Heart right ventricle (tissue), 16 donors: ENCODE data around the gene RNASE13. TPM values are rescaled to one million over a fixed set of nuclear protein-coding genes. Genes with fewer than 3 reads are reported as not detected.

Source experiments
- ATAC-seq, 8 donors: fragments of 200-7000 bp; cut with Tn5 transposase; one replicate each; pipeline ENCODE4 v1.9.1; 2020; ENCODE audit warnings: mild to moderate bottlenecking in 8 of 8, moderate library complexity in 8 of 8, moderate number of reproducible peaks in 1 of 8
- DNase-seq, 2 donors: peaks; one replicate each; pipeline ENCODE4 v3.0.0-alpha.2; 2020
- H3K27ac ChIP-seq, 10 donors: fragments of 200-600 bp; sonication (generic) in 2 of 10; one replicate each; pipeline versions ENCODE4 v1.5.0 to v1.8.0; 2020 to 2022; ENCODE audit warnings: mild to moderate bottlenecking in 3 of 10
- H3K27me3 ChIP-seq, 7 donors: fragments of 200-600 bp; one replicate each; pipeline ENCODE4 v1.8.0; 2021 to 2022; ENCODE audit warnings: mild to moderate bottlenecking in 2 of 7
- H3K36me3 ChIP-seq, 9 donors: fragments of 200-600 bp; sonication (generic) in 1 of 9; one replicate each; pipeline versions ENCODE4 v1.5.0 to v1.8.0; 2020 to 2022; ENCODE audit warnings: mild to moderate bottlenecking in 2 of 9
- H3K4me1 ChIP-seq, 9 donors: fragments of 200-600 bp; sonication (generic) in 1 of 9; one replicate each; pipeline versions ENCODE4 v1.5.0 to v1.8.0; 2020 to 2022; ENCODE audit warnings: mild to moderate bottlenecking in 4 of 9
- H3K4me3 ChIP-seq, 10 donors: fragments of 200-600 bp; sonication (generic) in 2 of 10; one replicate each; pipeline versions ENCODE4 v1.5.0 to v1.8.0; 2020 to 2022; ENCODE audit warnings: mild to moderate bottlenecking in 7 of 10, moderate library complexity in 2 of 10
- H3K9me3 ChIP-seq, 11 donors: fragments of 200-600 bp in 10 of 11; sonication (generic) in 2 of 11; one replicate each; pipeline versions ENCODE4 v1.5.0 to v1.8.0; 2013 to 2022; ENCODE audit warnings: mild to moderate bottlenecking in 2 of 11, control low read depth in 1 of 11, moderate library complexity in 1 of 11
- WGBS, 2 donors: extraction: QIAGEN DNeasy Blood & Tissue Kit; methylation state at CpG; one replicate each; pipeline ENCODE4 v1.1.7; 2013; ENCODE audit warnings: inconsistent platforms in 1 of 2; 5-methylcytosine and 5-hydroxymethylcytosine counted together
- intact Hi-C, 10 donors: fragments of 100-400 bp; cut with DNase I; formaldehyde crosslinking; loops; one replicate each; pipeline versions ENCODE4 v1.11.1 to v1.14.2; 2022
- long read RNA-seq, 3 donors: library from polyadenylated mRNA; unstranded; transcript quantifications; one replicate each; pipeline ENCODE4 v2.0.0, GENCODE V29; 2020 to 2021
- polyA plus RNA-seq, 2 donors: library from polyadenylated mRNA; stranded (reverse); fragments of 200-250 nt; gene quantifications; one replicate each; pipeline ENCODE4 v1.2.3, GENCODE V29; 2013
- total RNA-seq, 10 donors: library from RNA; stranded (reverse); fragmentation: NEBNext Ultra II Directional in 3 of 10; extraction: Animal tissue kit (Norgen Biotek cat#: 25700) in 3 of 10; gene quantifications; one replicate each; pipeline versions ENCODE4 v1.2.1 to v1.2.4, GENCODE V29; 2021 to 2023
- TF ChIP-seq, protein P1 (sequence below), 9 donors: fragments of 200-600 bp; sonication (generic) in 2 of 9; IDR thresholded peaks; one replicate each; pipeline versions ENCODE4 v1.5.0 to v1.8.0; 2021 to 2022; ENCODE audit warnings: antibody characterized with exemption in 9 of 9, mild to moderate bottlenecking in 5 of 9, moderate library complexity in 1 of 9
- donor health status: Arrhythmogenic right ventricular cardiomyopathy.
- donor health status: ischemic (EF 13 %, LVEDD 7.1; RV severe dilation, severe dysfunction).
- donor health status: healthy with polysubstance abuse.
- donor health status: DM: no; HTN: yes; CAD: no.
- donor health status: DM: no; HTN: no; CAD: no.
- donor health status: ischemic (EF 25% LVEDD 6.9; RV normal size, moderate dysfunction).
- donor health status: ischemic (EF 25% LVEDD 5.7; RV mildly dilated, moderate dysfunction).
- donor health status: healthy.
- donor health status: DM: yes; HTN: yes; CAD: no.
- donor health status: Ischemic cardiomyopathy.
- donor health status: ischemic (EF 35%, LVEDD 5.7; RV mildly dilated, moderate dysfunction).
- donor health status: nonischemic (EF 11% LVEDD 7.7; RV severe dilation, severe dysfunction).
- donor health status: DM: yes; HTN: yes; CAD: no.
- donor health status: PGD.
- donor health status: ischemic (EF 29% LVEDD 5.4; RV normal size, mild dysfunction).
- donor health status: nonischemic (EF 23%, LVEDD 6.1; RV moderate dilation, normal function).

RNASE13 gene, protein sequence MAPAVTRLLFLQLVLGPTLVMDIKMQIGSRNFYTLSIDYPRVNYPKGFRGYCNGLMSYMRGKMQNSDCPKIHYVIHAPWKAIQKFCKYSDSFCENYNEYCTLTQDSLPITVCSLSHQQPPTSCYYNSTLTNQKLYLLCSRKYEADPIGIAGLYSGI
- total RNA-seq (not detected), polyA plus RNA-seq (not detected)
- long read RNA-seq, donor 1, result 0 reads
- long read RNA-seq, donor 2, result 0 reads
- long read RNA-seq, donor 3, result 0 reads

DNA sequence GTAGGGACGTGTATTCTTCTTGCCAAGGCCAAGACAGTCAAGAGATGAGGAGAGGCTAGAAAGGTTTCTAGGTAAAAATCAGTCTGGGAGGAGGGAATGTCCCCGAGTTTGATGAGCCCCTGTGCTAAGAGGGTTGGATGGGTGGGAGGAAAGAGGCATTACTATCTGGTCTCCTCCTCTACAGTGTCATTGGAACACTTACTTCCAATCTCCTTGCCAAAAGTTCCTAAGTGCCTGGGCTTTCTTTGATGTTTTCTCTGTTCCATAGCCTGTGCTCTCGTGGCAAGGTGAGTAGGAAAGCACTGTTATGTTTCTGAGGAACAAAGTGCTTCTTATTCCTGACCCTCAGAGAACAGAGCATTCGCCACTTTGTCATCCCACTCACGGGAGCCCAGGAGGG is at the start of gene RNASE13:
Gene RNASE13, minus strand, starts transcription at position 101 of the 400 bp plus-strand sequence. CDS start 519 bp downstream, outside the sequence.
- Histone ChIP-seq H3K36me3 (no peaks in the 10 kb centered on the region), H3K27ac (no peak within 1 kb of the TSS), H3K9me3 (no peaks in the 10 kb centered on the region), H3K27me3 (no peaks in the 10 kb centered on the region), H3K4me1 (peaks cover 4 to 25% (median 18%) of the 10 kb centered on the region in 9 donors), H3K4me3 (no peak within 1 kb of the TSS)
- no peak for DNase-seq
- ATAC-seq, result no peak
- WGBS, 2 donors, result 88 to 91% methylated on average over 5 of the region's 5 CpGs
- intact Hi-C loops, result no loop called here
- TF ChIP-seq, protein P1, sequence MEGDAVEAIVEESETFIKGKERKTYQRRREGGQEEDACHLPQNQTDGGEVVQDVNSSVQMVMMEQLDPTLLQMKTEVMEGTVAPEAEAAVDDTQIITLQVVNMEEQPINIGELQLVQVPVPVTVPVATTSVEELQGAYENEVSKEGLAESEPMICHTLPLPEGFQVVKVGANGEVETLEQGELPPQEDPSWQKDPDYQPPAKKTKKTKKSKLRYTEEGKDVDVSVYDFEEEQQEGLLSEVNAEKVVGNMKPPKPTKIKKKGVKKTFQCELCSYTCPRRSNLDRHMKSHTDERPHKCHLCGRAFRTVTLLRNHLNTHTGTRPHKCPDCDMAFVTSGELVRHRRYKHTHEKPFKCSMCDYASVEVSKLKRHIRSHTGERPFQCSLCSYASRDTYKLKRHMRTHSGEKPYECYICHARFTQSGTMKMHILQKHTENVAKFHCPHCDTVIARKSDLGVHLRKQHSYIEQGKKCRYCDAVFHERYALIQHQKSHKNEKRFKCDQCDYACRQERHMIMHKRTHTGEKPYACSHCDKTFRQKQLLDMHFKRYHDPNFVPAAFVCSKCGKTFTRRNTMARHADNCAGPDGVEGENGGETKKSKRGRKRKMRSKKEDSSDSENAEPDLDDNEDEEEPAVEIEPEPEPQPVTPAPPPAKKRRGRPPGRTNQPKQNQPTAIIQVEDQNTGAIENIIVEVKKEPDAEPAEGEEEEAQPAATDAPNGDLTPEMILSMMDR (IDR thresholded peaks at IDR 0.05), result no peak

DNA sequence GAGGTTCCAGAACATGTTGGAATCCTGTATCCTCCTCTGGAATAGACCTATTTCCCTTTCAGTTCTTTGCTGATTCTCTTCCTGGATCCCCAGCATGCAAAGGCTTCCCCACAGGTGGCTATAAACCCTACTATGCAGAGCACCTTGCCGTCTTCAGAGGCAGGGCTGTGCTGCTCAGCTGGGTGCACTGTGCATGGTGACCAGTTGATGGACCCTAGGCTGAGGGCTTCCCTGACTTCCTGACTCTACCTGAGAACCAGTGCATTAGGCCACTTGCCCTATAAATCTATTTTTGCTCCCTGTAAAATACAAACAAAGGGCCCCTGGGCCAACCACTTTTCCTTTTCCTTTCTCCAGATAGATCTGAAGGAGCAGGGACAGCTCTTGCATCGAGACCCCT is 49.8 kb upstream of the RNASE13 start:
- Histone ChIP-seq H3K27ac (peak overlapping the region in 2 of 10 donors; percentile 25 to 82), H3K4me3 (no peak overlapping the region), H3K36me3 (peaks cover 0 to 99% (median 57%) of the 10 kb centered on the region in 9 donors), H3K27me3 (no peaks in the 10 kb centered on the region), H3K4me1 (peaks cover 0 to 44% (median 7%) of the 10 kb centered on the region in 9 donors), H3K9me3 (no peaks in the 10 kb centered on the region)
- 81 to 91% methylated on average over 2 of the region's 2 CpGs for WGBS, 2 donors
- intact Hi-C loops, result loop anchor here in 1 of 10 donors (2.0 kb wide), 1 partner anchor 14 kb away; the partner anchor contains the start of gene ARHGEF40
- ATAC-seq (no peak), DNase-seq (no peak)
- TF ChIP-seq, protein P1 (IDR thresholded peaks at IDR 0.05), result no peak

DNA sequence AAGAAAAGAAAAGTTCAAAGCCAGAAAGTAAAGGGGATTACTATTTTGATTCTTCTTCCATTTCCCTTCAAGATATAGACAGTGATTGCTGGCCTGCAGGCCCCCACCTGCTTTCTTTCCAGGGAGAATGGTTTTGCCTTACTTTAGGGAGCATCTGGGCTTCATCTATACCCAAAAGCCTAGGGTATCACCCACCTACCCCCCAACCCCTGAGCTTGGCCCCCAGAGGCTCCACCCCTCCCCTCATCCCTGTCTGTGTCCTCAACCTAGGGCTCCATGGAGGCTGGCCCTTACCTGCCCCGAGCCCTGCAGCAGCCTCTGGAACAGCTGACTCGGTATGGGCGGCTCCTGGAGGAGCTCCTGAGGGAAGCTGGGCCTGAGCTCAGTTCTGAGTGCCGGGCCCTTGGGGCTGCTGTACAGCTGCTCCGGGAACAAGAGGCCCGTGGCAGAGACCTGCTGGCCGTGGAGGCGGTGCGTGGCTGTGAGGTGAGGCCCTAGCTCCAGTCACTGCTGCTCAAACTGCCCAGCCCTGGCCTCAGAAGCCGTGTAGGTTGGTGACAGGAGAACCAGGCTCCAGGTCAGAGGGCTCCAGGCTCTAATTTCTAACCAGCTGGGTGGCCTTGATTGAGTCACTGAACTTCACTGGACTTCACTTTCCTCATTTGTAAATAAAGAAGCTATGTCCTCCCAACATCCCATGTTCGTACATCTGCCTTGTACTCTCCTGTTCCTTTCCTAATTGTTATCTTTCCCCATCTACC is 49.1 kb upstream of the RNASE13 start:
- DNase-seq (no peak), ATAC-seq (no peak)
- H3K36me3 ChIP-seq, result peaks cover 0 to 99% (median 63%) of the 10 kb centered on the region in 9 donors
- 86 to 93% methylated on average over 11 of the region's 11 CpGs for WGBS, 2 donors
- H3K27me3 ChIP-seq, result no peaks in the 10 kb centered on the region
- peaks cover 0 to 44% (median 7%) of the 10 kb centered on the region in 9 donors for H3K4me1 ChIP-seq
- no peak overlapping the region for H3K4me3 ChIP-seq
- no peak overlapping the region for H3K27ac ChIP-seq
- TF ChIP-seq, protein P1 (IDR thresholded peaks at IDR 0.05), result no peak
- H3K9me3 ChIP-seq, result no peaks in the 10 kb centered on the region
- intact Hi-C loops, result loop anchor here in 1 of 10 donors (2.0 kb wide), 1 partner anchor 13 kb away; the partner anchor contains the start of gene ARHGEF40

DNA sequence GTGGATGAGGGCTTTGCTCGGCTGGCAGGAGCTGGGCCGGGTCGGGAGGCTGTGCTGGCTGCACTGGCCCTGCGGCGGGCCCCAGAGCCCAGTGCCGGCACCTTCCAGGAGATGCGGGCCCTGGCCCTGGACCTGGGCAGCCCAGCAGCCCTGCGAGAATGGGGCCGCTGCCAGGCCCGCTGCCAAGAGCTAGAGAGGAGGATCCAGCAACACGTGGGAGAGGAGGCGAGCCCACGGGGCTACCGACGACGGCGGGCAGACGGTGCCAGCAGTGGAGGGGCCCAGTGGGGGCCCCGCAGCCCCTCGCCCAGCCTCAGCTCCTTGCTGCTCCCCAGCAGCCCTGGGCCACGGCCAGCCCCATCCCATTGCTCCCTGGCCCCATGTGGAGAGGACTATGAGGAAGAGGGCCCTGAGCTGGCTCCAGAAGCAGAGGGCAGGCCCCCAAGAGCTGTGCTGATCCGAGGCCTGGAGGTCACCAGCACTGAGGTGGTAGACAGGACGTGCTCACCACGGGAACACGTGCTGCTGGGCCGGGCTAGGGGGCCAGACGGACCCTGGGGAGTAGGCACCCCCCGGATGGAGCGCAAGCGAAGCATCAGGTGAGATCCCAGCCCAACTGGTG is 47.0 kb upstream of the RNASE13 start:
- no peak overlapping the region for H3K4me3 ChIP-seq
- TF ChIP-seq, protein P1 (IDR thresholded peaks at IDR 0.05), result no peak
- no peak for ATAC-seq
- H3K36me3 ChIP-seq, result peaks cover 0 to 99% (median 81%) of the 10 kb centered on the region in 9 donors
- WGBS, 2 donors, result 88% methylated on average over 30 of the region's 30 CpGs
- H3K9me3 ChIP-seq, result no peaks in the 10 kb centered on the region
- H3K27ac ChIP-seq, result no peak overlapping the region
- intact Hi-C loops, result no loop called here
- peaks cover 0 to 30% (median 5%) of the 10 kb centered on the region in 9 donors for H3K4me1 ChIP-seq
- no peak for DNase-seq
- H3K27me3 ChIP-seq, result no peaks in the 10 kb centered on the region
